Measurements from ENCODE around the gene NT5DC1.
A peak's percentile ranks its signal among the peaks of the same experiment; 100 is the strongest.

Gene NT5DC1

DNA sequence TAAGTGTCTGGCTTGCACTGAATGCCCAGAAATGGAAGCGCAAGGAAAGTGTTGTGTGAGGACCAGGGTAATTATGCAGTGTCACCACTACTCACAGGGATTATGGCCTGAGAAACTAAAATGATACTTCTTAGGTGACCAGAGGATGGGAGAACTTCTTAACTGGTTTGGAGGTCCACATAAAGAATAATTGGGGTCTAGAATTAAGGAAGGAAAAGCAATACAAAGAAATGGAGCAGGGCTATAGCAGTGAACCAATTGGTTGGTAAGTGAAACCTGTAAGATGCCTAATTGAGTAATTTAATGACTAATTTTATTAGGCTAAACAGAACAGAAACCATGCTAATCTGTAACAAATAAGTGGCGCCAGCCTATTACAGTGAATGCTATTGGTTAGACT is 147.9 kb downstream of the NT5DC1 start:
- DNase-seq = no peak

DNA sequence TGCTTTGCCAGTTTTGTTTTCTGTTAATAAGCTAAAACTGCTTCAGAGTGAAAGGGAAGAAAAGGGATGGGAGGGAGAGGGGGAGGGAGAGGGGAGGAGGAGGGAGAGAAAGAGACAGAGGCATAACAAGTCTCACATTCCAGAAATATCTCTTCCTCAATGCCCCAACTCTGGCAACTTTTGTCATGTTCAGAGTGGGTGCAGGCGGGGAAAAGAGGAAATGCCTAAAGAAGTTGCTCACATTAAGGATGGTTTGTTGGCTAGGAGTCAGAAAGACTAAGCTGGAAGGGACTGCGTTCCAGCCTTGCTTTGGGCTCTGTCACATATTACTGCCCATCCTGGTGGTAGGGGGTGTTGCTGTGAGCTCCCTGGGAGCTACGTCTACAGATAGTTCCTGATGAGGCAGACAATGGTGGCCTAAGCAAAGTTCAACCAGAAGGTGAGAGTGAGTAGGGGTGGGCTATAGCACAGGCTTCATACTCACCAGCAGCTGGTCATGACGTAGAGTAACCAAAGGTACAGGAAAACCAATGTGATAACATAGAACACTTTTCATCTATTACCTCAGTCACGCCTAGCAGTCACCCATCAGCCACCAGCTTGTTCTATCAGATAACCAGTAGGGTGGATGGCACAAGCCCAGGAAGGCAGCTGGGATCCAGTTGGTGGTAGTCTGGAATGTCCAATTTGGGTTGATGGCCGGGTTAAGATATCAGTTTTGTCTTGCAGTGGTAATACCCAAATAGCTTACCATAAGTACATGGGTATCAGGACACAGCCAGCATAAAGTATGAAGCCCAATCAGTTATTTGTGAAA is 151.1 kb downstream of the NT5DC1 start:
- DNase-seq = no peak

DNA sequence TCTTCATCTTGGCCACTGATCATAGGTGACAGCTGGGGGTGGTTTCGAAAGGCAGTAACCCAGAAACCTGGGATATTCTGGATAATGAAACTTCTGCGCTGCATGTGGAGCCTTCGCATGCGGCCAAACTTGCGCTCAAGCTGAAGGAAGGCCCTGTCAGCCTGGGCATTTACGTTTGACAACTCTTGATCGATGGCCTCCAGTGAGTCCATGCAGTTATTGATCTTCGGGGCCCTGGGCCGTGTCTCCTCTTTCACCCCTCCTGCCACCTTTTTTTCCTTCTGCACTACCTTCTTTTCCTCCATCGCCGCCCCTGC is 152.5 kb downstream of the NT5DC1 start:
- DNase-seq = no peak

DNA sequence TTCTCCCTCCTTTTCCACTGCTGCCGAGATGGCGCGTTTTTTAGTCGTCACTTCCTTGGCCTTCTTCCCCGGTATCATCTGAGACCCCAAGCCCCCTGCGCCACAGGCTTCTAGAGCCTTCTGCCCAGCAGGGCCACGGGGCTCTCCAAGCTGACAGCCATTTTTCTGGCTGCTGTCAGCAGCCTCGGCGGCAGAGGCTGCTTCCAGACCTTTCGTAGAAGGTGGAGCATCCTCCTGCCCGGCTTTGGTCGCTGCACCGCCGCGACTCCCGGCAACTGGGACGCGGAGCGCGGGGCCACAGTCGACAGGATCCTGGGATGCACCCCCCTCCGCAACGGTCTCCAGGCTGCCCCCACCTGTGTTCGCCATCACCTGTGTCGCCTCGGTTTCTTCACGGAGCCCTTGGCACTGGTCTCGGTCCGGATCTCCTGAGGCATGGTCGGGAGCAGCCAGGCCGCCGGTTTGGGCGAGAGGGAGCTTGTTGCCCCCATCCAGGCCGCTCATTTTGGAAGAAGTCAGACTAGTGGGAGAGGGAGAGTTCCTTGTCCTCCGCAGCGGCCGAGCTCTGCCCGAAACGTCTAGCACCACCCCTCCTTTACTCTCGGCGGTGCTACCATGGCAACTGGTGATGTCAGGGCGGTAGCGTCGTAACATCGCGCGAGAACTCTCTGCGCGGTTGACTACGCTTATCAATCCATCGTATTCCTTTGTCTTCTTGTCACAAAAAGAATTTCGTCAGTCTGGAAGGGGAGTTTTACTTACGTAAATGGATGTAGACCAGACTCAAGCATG is 153.0 kb downstream of the NT5DC1 start, which contains the start of gene TSPYL4:
TSPYL4 (minus strand) TSS at position 571 of the 792 bp plus-strand sequence; CDS start at position 504, 67 bp downstream.
- DNase-seq = peak; percentile 95

DNA sequence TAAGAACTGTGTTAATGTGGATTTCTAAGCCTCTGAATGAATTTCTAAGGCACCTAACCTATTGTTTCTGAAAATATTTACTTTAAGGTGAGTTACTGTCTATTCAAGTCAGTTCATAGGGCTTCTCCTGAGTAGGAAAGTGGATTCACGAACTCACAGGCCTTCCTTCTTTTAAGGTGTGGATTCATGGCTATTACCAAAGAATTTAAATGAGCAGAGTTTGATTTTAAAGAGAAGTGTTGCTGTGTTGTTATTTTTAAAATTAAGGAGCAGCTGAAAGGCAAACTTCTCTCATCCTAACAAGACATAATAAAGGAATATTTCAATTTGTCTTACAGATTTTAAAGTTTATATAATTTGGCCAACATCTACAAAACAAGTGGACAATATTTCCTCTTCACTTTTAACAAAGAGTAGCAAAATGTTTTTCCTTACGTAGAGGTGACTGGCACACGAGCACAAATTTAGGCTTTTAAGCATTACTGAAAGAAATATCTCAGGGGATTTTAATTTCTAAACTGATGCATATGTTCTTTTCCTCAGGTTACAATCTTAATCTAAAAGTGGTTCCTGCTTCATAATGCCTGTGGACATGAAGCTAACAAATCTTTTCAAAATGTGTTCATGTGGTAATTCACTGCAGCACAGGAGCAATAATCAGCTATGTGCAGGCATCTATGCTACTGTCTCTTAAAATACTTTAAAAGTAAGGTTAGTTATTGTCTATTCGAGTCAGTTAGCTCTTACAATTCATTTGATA is 153.8 kb downstream of the NT5DC1 start:
- no peak for DNase-seq

DNA sequence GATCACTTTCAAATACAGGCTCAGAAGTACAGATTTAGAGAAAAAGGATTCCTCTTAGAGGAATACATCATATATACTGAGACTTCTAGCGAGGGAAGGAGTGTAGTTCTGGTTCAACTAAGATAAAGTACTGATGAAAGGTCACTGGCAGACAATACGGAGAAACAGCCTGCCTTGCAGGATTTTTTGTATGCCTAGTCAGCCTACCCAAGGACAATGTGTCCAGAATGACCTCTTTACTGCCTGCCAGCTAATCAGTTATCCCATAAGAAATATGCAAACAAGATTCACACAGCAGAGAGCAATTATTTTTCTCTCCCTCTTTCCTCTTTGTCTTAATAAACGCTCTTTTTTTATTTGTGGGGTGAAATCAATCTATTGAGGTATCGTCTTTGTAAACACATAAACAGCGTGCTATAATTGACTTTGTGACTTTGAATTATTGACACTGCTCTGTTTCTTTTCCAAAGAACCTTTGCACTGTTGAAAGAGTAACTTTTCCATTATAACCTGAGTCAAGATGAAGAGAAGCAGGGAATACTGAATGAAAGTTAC is 154.7 kb downstream of the NT5DC1 start:
- DNase-seq = peak in 1 of 2 experiments; percentile 8

DNA sequence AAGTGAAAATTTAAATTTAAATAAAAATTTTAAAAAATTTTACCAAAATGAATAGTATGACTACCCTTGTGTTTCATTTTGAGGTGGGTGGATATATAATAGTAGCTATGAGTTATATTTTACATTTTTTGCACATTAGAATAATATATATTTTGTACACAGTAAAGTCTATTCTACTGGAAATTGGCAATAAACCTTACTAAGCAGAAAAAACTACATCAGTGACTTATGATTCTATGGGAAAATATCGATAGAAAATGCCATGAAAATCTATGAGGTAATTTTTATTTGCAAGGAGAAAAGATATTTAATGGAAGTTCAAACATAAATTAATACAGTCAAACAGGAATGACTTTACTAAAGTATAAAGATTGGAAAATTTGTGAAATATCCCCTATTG is 156.0 kb downstream of the NT5DC1 start:
- no peak for DNase-seq

DNA sequence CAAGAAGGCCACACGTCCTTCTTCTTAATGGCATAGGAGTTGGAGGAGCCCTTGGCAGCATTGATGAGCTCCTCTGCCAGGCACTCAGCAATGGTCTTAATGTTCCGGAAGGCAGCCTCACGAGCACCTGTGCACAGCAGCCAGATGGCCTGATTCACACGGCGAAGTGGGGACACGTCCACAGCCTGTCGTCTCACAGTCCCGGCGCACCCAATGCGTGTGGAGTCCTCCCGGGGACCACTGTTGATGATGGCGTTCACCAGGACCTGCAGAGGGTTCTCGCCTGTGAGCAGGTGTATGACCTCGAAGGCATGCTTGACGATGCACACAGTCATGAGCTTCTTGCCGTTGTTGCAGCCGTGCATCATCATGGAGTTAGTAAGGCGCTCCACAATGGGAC is 157.9 kb downstream of the NT5DC1 start:
- DNase-seq = no peak

DNA sequence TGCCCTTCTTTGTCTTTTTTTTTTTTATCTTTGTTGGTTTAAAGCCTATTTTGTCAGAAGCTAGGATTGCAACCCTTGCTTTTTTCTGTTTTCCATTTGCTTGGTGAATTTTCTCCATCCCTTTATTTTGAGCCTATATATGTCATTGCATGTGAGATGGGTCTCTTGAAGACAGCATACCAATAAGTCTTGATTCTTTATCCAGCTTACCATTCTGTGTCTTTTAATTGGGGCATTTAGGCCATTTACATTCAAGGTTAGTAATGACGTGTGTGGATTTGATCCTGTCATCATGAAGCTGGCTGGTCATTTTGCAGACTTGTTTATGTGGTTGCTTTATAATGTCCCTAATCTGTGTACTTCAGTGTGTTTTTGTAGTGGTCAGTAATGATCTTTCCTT is 162.7 kb downstream of the NT5DC1 start:
- DNase-seq = no peak

DNA sequence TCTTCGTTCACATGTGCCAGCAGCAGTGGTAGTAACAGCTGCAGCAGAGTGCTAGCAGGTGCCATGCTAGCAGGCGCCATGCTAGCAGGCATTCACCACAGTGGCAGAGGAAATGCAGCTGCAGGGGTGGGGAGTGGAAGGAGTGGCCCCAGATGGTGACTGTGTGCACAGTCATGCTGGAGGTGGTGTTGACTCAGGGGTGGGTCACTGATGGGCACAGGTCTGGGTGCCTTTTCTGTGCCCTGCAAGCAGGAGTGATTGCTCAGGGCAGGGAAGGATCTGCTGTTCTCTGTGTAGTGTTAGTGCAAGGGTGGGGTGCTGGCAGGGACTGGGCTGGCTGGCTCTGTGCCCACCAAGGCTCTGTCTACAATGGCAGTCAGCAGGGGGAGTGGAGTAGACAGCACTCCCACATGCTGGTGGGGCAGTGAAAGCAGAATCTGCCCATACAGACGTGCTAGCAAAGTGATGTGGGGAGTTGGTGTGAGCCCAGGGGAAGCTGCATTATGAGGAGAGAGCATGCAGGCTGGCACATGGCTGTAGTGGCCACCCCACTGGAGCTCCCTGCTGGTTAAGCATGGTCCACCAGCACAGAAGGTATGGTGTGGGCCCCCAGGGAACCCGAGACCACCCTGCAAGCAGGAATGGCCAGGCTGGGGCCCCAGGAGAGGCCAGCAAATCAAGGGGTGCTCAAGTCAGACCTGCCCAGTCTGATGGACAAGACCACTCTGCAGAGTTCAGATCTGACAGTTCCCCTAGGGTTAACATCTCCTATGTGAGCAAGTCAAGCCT is 164.6 kb downstream of the NT5DC1 start:
- peak; percentile 54 to 68 for DNase-seq

DNA sequence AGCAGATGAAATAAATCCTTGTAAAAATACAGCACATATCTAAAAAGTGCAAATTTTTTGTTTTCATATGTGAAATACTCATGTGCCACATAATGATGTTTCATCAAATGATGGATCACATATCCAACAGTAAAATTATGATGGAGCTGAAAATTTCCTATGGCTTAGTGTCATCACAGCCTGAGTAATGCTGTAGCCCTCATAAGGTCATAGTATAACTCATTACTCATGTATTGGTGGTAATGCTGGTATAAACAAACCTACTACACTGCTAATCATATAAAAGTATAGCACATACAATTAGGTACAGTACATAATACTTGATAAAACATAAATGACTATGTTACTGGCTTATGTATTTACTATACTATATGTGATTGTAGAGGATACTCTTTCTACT is 166.2 kb downstream of the NT5DC1 start:
- DNase-seq = no peak

DNA sequence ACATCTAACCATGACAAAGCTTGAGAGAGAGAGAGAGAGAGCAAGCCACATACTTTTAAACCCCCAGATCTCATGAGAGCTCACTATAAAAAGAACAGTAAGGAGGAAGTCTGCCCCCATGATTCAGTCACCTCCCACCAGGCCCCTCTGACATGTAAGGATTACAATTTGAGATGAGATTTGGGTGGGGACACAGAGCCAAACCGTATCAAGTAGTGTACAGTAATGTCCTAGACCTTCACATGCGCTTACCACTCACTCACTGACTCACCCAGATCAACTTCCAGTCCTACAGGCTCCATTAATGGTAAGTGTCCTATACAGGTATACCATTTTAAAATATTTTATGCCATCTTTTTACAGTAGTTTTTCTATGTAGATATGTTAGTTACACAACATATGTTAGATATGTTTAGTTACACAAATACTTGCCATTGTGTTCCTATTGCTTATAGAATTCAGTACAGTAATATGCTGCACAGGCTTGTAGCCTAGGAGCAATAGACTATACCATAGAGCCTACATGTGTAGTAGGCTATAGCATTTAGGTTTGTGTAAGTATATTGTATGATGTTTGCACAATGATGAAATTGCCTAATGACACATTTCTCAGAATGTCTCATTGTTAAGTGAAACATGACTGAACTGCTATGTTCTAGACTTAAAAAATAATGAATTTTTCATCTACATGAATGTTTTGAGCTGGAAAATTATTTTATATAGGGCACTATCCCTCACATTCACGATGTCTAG is 167.4 kb downstream of the NT5DC1 start:
- no peak for DNase-seq

DNA sequence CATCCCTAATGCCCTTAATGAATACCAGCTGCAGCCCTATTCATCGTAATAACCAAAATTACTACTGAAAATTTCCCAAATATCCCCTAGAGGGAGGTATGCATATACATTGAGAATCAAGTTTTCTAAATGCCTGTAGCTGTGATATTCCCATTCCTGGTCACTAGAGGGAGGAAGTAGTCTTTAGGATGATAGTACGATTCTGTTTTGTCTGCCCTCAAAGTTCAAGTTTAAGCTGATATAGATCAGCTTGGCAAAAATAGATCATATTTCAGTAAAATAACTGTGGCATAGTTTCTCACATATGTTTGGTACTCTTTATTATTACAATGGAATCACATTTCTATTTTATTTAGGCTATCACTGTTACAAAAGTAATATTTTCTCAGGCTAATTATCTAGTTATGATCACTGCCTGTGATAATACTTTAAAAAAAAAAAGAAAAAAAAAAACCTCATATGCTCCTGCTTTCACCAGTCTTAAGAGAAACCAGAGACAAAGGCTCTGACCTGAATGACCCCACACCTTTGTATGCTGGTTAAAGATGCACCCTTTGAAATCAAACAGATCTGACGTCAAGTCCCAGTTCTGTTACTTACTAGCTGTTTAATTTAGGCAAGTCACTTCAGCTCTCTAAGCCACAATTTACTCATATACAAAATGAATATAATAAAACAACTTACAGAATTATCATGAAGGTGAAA is 168.1 kb downstream of the NT5DC1 start:
- DNase-seq = peak; percentile 64 to 72

DNA sequence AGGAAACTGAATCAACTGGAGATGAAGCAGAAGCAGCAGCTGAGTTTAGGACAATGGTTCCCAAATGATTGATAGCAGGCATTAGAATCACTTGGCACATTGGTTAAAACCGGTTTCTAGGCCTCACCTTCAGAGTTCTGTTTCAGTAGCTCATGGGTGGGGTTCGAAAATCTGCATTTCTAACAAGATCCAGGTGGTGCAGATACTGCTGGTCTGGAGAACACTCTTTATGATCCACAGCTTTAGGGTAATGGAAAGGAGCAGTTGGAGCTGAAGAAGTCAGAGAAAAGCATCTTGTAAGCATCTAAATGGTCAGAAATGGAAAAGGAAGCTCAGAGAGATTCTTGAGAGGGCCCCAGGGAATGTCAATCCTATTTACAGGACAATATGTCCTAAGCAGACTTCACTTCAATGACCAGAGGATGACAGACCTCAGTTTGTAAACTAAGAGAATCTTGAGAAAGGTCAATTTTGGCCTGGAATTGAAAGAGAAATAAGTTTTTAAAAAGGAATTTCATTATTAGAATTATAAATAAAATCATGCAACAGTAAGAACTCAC is 170.6 kb downstream of the NT5DC1 start:
- DNase-seq = no peak

DNA sequence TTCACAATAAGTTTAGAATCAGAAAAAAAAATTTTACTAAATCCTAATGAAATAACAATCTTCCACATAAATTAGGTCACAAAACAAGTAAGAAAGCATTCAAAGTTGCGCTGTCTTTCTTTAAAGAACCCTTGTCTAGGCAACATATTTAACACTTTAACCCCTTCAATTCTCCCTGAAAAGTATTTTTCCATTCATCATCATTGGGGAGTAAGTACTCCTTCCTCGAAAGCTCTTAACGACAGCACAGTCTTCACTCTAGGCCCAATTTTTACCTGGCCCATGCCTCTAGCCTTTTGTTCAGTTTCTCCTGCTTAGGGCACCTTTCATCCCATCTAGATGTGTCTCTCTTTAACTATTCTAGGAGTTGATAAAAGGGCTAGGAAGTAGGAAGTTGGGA is 176.5 kb downstream of the NT5DC1 start:
- DNase-seq = no peak

DNA sequence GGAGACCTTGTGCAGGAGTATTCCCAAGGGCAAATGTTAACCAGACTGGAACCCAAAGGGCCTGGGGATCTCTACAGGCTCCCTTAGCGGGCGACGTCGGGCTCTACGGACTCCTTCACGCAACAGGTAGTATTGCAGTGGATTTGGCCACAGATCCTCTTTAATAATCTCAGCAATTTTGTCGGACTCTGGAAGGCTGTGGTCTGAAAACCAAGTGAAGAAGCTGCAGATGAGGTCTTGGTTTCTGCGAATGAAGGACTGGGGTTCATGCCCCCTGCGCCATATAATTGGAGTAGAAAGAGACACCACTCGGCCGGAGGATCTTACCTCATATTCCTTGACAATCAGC is 177.8 kb downstream of the NT5DC1 start:
- DNase-seq = no peak

DNA sequence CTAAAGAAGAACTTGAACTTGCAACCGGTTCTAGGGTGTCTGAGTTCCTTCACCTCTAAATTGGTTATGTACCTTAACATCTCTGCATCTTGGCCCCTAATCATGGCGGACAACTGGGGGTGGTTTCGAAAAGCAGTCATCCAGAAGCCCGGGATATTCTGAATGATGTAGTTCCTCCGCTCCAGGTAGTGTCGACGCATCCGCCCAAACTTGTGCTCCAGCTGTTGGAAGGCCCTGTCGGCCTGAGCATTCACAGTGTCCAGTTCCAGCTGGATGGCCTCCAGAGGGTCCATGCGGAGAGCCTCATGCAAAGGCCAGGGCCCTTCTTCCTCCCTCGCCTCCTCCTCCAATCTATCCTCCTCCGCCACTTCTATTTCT is 178.2 kb downstream of the NT5DC1 start:
- peak in 1 of 2 experiments; percentile 20 for DNase-seq

DNA sequence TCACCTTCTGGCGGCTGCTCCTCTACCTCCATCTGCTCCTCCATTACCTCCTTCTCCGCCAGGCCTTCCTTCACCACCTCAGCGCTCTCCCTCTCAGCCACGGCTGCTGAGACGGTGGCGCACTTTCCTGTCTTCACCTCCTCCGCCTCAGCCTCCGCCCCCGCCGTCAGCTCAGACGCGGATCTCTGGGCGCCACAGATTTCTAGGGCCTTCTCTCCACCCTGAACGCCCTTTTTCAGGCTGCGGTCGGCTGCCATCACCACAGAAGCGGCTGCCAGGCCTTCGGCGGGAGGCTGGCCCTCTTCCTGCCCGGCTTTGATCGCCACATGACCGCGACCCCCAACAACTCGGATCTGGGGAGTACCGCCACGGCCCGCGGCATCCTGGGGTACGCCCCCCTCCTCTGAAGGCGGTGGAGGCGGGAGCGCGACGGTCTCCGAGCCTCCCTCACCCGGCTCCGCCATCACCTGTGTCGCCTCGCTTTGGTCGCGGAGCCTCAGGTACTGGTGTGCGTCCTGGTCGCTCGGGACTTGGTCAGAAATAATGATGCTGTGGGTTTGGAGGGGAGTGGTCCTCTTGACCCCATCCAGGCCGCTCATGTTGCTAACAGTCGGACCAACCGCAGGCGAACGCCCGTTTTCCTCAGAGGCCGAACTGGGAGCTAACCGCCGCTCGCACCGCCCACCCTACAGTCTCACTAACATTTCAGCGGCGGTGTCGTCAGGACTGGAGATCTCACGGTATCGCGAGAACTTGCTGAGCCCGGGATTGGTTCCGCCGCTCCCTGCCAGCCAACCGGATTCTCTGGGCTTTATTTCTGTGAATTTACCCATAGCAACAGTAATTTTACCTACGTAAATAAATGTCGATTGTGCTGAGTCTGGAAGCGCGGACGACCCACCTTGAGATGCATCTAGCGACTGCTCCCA is 178.8 kb downstream of the NT5DC1 start, which contains the start of gene TSPYL1:
TSPYL1 (minus strand) TSS at position 699 of the 929 bp plus-strand sequence; CDS start at position 599, 100 bp downstream.
- DNase-seq = peak; percentile 96 to 97
